UCSD-AML1 (cell line): ENCODE data around the gene COL6A3.

Experiments used
- DNase-seq: peaks from one replicate; lab custom pipeline; 2025; ENCODE audit not compliant: unreplicated experiment; lab: John Stamatoyannopoulos, UW

The COL6A3 gene

DNA sequence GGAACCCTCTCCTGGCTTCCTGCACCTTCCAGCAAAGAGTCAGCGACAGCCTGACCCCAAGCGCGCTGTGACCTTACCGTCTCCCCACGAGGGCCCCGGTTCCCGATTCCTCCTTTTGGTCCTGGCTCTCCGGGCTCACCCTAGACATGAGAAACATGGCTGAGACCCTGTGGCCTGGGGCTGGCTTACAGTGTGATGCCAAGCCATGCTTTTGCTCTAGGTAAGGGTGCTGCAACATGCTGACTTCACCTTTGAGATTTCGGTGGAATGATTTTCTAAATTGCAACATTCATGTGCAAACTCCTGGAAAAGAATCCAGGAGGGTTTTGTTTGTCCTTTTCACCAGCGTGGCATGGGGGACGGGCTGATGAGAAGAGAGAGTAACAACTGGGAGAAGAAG is 63.9 kb downstream of the COL6A3 start:
- no peak for DNase-seq

DNA sequence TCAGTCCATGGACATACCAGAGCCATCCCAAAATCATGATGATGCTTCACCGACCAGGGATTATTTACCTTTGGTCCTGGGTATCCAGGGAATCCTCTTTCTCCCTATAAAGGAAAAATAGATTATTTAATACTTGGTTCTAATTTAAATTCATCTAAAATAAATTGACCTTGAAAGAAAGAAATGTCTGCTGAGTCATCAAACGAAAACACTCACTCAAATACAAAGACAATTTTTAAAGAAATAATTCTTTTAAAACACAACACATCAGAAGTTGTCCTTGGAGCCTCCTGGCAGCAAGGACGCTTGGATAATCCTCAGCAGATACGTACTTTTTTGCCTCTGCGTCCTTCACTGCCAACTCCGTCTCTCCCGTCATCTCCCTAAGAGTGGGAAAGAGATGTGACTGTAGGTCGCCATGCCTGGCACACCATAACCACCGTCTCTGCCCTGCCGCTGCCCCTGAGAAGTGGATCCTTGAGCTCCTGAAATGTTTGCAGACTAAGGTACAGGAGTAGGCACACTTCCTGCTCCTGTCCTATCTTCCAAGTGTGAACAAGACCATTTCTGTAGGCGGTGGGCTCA is 65.6 kb downstream of the COL6A3 start:
- no peak for DNase-seq

DNA sequence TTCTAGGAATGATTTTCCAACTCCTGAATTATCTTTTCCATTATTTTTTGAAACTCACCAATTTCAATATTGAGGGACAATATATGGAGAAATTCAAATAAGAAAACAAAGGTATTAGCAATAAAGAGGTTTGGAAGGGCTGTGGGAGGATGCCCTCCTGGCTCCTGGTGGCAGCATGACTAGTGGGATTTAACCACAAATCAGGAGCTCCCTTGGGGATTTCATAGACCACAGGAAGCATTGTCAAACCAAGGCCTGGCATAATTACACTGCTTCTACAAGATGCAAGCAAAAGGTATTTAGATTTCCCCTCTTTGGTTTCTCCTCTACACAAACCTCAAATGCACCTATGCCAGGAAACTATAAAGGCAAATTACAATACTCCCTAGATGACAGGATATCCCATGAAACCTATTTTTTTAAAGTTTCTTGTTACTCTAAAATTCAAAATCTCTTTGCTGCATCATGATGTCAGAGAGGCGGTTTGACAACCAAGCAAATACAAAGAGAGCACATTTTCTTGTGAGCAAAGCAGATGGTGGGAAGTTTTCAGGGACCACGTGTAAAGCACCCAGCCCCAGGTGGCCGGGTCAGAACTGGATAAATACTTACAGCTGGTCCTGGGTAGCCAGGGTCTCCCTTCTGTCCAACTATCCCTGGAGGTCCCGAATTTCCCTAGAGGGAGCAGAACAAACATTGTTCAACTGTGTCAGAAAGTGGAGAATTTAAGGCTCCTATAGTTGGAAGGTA is 67.9 kb downstream of the COL6A3 start:
- DNase-seq: no peak

DNA sequence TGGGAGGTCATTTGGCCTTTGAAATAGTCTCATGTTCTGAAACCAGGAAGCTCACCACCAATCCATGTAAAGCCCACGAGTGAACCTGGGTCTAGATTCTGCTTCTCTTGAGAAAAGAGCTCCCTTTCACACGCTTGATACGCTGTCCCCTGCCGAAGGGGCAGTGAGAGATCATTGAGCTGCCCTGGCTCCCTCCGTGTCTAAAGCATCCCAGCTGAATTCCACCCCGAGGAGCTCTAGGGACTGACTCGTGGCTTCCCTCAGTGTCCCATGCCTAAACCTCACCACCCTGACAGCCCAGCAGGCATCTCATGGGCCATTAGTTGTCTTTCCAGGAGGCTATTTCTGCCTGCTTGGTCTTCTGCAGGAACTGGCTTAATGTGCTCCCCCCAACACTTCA is 68.6 kb downstream of the COL6A3 start:
- no peak for DNase-seq

DNA sequence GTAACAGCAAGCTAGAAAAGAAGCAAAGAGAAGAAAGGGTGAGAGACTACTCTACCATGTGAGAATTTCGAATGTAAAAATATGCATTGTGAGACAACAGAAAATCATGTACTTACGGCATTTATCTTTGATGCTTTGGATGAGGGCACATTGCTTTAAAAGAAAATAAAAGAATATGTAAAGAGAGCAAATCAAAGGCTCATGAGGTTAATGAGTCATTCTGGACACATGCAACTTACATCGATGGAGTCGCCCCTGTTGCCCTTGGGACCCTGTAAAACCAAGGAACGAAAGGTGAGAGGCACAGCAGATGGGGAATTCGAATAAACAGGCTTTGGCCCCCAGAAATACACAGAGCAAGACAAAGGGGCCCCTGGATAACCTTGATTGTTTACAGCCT is 69.0 kb downstream of the COL6A3 start:
- no peak for DNase-seq

DNA sequence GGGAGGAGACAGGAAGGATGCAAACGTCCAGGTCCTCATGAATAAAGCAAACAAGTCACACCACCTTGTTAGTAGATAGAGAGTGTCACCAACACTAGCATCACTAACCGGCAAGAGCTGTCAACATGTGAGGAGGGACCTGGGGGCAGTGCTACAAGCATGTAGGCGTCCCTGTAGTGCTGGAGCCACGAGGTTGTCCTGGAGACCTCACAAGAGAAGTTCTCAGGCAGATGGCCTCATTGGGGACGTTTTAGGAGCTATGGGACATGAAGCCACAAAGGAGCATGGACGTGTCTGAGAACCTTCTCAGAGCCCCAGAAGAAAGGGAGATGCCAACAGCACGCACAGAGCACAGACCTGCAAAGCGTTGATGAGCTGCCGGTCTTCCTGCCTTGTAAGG is 70.0 kb downstream of the COL6A3 start:
- DNase-seq: no peak

DNA sequence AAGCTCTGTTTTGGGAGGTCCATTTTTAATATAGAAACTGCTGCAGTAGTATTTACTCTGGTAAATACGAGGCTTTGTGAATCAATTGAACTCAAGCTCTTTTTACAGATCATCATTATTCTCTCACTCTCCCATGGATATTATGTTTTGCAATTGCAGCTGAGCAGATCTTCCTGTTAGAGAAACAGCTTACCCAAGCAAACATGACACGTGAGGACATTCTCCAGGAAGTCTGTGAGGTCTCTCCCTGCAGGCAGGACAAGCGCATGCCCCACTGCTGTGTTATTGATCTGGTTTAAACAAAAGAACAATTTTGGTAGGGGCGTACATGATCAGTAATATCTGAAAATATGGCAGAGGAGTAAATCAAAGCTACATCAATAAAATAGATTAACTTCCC is 72.1 kb downstream of the COL6A3 start:
- no peak for DNase-seq

DNA sequence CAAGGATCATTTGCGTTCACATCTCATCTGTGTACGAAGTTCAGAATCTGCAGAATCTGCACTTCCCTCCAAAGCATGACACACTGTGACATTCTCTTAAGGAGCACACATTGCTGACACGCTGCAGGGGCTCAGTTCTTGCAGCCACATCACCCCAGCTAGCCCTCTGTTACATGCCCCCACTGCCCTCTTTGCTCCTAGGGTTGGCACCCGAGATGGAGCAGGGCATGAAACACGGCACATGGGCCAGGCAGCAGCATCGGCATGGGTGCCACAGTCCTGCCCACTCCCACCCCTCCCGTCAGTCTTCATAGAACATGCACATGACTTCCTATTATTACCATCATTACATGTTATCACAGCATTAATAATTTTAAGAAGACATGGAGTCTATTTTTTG is 76.4 kb downstream of the COL6A3 start:
- no peak for DNase-seq

DNA sequence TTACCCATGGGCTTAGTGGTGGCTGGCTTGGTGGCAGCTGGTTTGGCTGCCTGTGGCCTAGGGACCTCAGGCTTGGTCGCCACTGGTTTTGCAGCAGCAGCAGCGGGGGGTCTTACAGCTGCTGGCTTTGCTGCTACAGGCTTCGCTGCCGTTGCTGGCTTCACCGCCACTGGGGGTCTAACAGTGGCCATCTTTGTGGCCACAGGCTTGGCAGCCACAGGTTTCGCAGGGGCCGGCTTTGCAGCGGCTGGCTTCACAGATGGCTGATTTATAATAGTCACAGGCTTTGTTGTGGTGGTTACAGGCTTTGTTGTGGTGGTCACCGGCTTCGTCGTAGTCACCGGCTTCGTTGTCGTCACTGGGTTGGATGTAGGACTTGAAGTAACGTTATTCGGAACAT is 77.8 kb downstream of the COL6A3 start:
- no peak for DNase-seq

DNA sequence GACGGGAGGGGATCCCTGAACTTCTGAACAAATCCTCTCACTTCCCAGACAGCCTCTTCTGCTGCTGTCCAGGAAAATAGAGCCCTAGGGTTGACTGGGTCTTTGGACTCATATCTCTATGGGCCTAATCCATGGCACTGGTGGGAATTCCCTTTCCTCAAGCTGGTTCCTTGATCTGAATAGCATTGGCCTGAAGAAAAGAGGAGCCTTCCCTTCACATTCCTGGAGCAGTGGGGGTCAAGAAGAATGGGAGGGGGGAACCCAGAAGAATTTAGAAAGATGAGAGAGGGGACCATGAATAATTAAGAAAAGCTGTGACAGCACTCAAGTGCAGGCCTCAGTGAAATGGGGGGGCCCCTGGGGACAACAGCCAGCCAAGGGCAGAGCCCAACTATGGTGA is 80.2 kb downstream of the COL6A3 start:
- no peak for DNase-seq

DNA sequence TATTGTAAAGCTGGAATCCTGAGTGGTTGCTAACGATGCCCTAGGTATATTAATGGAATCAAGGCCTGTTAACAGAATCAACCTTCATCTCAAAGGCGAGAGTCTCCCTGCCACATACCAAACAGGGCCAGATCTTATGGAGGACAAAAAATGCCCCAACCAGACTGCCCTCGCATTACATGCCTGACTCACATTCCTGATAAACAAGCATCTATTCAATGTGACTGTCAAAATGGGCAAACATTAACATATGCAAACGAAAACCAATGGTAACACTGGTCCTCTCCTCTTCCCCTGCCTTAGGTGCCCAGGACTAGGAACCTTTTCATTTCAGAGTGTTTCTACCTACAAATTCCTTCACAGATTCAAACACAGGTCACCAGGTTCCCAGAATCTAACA is 83.4 kb downstream of the COL6A3 start:
- no peak for DNase-seq

DNA sequence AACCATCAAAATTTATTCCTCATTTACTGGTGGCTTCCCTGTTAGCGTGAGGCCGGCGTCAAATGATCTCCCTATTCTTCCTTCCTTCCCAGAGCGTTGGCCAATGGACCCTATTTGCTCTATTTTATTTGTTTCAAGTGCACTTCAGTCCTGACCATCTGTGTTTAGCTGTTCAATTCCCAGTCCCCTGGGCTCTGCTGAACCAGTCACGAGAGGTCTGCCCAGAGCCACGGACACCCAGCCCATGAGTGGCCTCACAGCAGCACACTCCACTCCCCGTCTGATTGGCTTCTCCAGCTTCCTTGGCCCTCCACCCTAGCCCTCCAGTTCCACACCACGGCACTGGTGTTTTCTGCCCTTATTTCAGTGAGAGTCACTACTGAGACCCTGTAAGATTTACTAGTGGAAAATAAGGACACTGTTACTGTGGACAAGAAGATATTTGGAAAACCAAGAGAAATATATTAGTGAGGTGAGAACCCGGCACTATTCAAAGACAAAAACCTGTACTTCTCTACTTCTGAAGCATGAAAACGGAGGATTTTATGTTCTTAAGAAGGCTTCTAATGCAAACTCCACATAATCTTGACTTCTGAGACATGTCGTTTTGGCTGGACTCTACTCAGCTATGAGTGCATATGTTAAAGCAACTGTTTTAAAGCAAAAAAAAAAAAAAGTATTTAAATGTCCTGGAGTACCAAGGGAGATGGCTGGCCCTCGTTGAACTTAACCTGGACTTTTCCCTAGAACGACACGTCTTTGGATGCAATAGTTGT is 86.6 kb downstream of the COL6A3 start:
- no peak for DNase-seq

DNA sequence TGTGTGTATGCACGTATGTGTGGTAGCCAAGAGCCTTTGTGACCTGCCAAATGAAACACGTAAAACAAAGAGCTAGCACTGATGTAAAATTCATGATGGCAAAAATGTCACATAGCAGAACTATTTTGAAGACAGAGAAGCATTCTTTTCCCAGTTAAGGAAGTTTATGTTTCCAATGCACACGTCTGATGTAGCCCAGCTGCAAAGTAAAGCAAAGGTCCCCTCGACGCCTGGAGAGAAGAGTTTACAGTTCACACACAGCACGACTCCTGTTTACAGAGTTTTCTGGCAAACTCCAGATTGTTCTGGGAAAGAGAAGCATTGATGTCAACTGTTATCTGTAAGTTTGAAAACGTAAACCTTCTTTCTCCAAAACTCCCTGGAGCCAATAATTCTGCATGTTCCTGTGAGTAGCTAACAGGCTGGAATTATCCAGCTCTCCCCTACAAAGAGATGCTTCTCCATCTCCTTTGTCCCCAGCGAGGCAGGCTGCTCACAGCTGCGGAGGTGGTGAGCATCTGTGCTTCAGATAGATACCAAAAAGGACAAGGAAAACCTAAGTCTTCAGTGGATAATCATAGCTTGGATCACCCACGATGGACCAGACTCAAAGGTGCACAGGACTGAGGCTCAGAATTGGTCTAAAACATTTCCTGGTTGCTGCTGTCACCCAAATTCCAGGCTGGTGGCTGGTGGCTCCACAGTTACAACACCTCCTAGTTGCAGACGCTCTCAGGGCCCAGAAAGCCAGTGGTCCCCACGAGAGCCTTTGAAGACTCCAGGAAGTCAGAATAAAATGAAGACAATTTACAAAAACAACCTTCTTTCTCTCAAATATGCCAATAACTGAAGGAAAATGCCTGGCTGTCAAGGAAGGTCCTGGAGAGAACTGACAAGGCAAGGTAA is 87.4 kb downstream of the COL6A3 start:
- DNase-seq: no peak

DNA sequence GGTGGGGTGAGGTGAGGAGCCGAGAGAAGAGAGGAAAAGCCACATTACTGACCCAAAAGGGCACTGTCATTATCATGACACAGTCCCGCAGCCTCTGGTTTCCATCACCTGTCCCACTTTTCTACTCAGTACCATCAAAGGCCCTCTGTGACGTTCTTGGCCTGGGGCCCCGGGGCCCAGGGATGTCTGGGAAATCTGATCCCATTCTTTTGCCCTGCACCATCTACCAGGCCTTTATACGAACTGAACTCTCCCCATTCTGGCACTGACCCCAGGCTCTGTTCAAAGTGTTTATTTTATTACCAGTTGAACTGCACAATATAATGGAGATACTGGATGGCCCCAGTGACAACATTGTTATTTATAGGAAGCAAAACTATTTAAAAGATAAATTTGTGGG is 89.1 kb downstream of the COL6A3 start:
- no peak for DNase-seq

DNA sequence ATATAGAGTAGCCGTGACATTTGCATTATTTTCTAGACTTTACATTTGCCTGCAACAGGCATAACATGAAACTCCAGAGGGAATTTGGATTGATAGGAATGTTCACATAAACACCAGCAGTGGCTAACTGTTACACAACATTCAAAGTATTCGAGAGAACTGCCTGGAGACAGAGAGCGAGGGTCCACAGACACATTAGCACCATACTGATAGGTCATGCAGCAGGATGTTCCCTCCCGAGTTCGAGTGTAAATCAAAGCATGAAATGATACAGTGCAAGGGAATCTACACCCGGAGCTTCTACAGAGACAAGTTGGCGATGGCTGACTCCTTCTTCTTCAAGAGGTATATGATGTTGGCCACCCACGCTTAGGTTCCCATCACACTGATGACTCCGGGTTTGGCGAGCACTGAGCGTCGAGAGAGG is 89.5 kb downstream of the COL6A3 start:
- no peak for DNase-seq

DNA sequence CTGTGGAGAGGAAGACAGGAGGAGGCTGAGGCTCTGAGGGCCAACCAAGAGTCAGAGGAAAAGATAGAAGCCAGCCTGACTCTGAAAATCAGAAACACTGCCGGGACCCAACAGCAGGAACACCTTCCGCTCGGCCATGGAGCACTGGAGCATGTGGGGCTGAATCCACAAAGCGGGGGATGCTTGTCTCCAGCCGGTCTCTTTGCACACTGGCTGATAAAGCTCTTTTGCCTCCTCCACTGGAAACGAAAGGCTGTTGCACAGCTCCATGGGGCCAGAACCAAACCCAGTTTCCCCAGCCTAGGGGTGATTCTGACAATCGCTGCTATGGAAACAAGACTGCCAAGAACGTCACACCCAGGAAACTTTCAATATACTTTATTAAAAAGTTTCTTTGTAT is 90.3 kb downstream of the COL6A3 start:
- no peak for DNase-seq

DNA sequence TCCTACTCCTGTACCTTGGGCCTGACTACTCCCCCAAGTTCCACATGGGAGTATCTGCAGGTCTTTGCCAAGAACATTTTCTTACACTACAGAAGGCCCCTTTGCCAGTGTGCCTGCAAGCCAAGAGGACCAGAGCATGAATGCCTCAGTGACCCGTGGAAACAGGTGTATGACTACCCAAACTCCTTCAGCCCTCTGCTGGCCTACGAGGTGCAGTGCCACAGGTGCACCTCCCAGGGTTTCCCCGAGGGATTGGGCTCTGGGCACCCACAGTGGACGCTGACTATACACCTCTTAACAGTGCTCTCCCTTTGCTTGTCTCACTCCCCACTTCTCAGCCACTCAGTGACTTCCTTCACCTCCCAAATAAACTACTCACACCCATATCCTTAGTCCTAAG is 91.4 kb downstream of the COL6A3 start:
- no peak for DNase-seq

DNA sequence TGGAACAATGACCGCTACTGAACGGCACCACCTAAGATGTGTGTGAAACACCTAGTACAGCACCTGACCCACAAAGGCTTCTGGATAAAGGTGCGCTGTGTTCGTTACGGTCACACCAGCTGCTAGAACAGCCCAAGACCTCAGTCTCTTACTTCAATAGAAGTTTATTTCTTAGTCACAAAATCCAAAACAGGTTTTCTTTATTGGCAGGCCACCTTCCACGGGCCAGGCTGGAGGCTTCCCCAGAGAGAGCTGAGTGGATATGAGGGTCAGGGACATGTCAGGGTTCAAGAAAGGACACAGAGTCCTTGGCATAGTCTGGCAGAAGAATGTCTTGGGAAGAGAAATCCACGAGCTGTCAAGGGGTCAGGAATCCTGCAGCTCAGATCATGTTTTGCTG is 92.2 kb downstream of the COL6A3 start:
- no peak for DNase-seq

DNA sequence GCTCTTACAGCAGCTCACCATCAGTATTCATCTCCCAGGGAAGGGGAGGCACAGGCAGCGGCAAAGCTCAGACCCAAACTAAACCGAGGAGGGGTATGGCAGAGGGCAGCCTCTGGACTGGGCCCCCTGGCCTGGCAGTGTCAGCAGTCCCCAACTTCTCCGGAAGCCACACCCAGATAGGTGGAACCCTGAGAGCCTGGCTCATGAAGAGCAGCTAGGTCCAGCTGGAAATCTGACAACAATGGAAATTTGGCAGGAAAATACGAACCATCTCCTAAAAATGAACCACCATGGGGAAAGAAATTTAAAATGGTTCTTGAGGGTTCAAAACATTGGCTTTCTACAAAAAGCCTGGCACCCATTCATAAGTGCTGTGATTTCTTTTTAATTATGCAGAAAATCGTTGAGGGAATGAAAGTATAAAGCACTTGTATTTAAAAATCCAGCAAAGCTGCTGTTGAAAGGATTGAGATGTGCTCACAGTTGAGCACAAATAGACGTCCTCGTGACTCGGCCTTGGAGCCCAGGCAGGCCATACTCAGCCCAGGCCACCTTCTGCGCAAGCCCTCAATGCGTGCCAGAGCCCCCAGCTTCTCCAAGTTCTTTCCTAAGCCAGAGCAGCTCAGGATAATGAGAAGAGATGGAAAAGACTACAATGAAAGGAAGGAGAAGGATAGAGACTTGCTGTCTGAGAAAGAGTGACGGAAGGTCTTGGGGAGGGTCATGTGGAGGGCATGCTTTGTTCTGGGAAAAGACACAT is 93.0 kb downstream of the COL6A3 start:
- DNase-seq: no peak

DNA sequence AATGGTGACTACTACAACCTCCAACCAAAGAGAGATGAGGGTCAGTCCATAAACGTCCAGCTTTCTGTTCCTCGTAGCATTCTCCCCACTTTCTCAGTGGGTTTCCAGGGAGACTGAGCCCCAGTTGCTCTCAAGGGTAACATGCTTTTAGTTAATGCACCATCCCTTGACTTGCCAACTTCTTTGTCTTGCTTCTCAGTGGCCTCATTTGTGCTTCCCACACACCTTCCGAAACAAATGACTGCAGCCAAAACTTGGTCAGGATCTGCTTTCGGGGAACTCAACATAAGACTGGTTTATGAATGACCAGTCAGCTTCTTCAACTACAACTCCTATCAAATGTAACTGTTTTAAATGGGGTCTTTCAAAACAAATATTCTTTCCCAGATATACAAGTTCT is 94.1 kb downstream of the COL6A3 start:
- no peak for DNase-seq
